HepG2 (cell line): ENCODE measurements around the gene PHF3. TPM values are rescaled to one million over a fixed set of nuclear protein-coding genes. Genes with fewer than 3 reads are reported as not detected.

Source experiments
- ATAC-seq: fragments of 200-7000 bp; cut with Tn5 transposase; 3 replicates; pipeline ENCODE4 v1.9.1; 2020; ENCODE audit warnings: mild to moderate bottlenecking, moderate library complexity
- BruUV-seq: library from RNA; stranded (reverse); fragments of 400-500 nt; replicated peaks from 2 replicates; lab custom pipeline; 2021; lab: Mats Ljungman, UMichigan
- CTCF ChIA-PET: fragments of 300-600 bp; formaldehyde crosslinking; extraction: SDS; loops from one replicate; lab custom pipeline; 2021; ENCODE audit warnings: low total read pairs, inconsistent platforms, low intra/inter-chr PET ratio; lab: Yijun Ruan, JAX
- POLR2A ChIA-PET: fragments of 350-600 bp; sonication (Branson Sonifier 250); formaldehyde crosslinking; loops from one replicate; lab custom pipeline; 2020; ENCODE audit warnings: antibody characterized with exemption, inconsistent platforms; lab: Yijun Ruan, JAX
- DNase-seq: peaks from one replicate; pipeline ENCODE4 v3.0.0-alpha.2; 2015; ENCODE audit warnings: low spot score
- FAIRE-seq: peaks from 3 replicates; lab custom pipeline; 2011; peaks lifted over from hg19 to GRCh38; lab: Jason Lieb, UNC
- H2AFZ ChIP-seq: one replicate; pipeline ENCODE4 v1.6.1; 2011; ENCODE audit warnings: low read length, inconsistent platforms
- H3K27ac ChIP-seq: fragments of 300-600 bp; 3 replicates; pipeline ENCODE4 v1.8.0; 2011; ENCODE audit warnings: mixed run types, mild to moderate bottlenecking, mixed read lengths, low read length, inconsistent platforms; ENCODE audit not compliant: insufficient read depth; ENCODE audit errors: extremely low read length
- H3K27me3 ChIP-seq, 2 experiments: fragments of 200-600 bp in 1 of 2; 2 replicates in 1 of 2; 3 replicates in 1 of 2; pipeline versions ENCODE4 v1.6.0 to v1.8.0; 2011; ENCODE audit warnings: low read length in 2 of 2, mild to moderate bottlenecking in 2 of 2, moderate library complexity in 2 of 2, inconsistent platforms in 1 of 2; ENCODE audit not compliant: insufficient read depth in 2 of 2, control insufficient read depth in 1 of 2
- H3K36me3 ChIP-seq, 2 experiments: fragments of 200-600 bp in 1 of 2; replicated peaks in 1 of 2; 2 replicates in 1 of 2; 3 replicates in 1 of 2; pipeline versions ENCODE4 v1.5.1 to v1.8.0; 2011; ENCODE audit warnings: low read length in 2 of 2, inconsistent platforms in 1 of 2; ENCODE audit not compliant: insufficient read depth in 2 of 2, control insufficient read depth in 1 of 2
- H3K4me1 ChIP-seq: 2 replicates; pipeline ENCODE4 v1.5.1; 2012; ENCODE audit warnings: low read length, inconsistent platforms; ENCODE audit not compliant: insufficient read depth
- H3K4me2 ChIP-seq: 2 replicates; pipeline ENCODE4 v1.6.0; 2011; ENCODE audit warnings: low read depth, low read length, inconsistent platforms
- H3K4me3 ChIP-seq, 3 experiments: fragments of 200-600 bp in 1 of 3; sonication (generic), shearing (Covaris generic) in 1 of 3; replicated peaks in 1 of 3; 2 replicates each; pipeline ENCODE4 v1.5.1; 2011 to 2016; ENCODE audit warnings: low read length in 3 of 3, inconsistent platforms in 2 of 3, low read depth in 2 of 3, mild to moderate bottlenecking in 2 of 3, control low read depth in 1 of 3, mixed read lengths in 1 of 3; ENCODE audit not compliant: insufficient read depth in 1 of 3
- H3K79me2 ChIP-seq: one replicate; pipeline ENCODE4 v1.6.1; 2011; ENCODE audit warnings: low read length, inconsistent platforms; ENCODE audit not compliant: insufficient read depth
- H3K9ac ChIP-seq: 2 replicates; pipeline ENCODE4 v1.6.0; 2011; ENCODE audit warnings: mild to moderate bottlenecking, low read depth, low read length, inconsistent platforms; ENCODE audit not compliant: insufficient read depth
- H3K9me3 ChIP-seq: 2 replicates; pipeline ENCODE4 v1.5.1; 2012; ENCODE audit warnings: mild to moderate bottlenecking, low read length
- H4K20me1 ChIP-seq: 2 replicates; pipeline ENCODE4 v1.6.0; 2011; ENCODE audit warnings: inconsistent platforms, mild to moderate bottlenecking, low read length, moderate library complexity; ENCODE audit not compliant: insufficient read depth
- AHR ChIP-seq: IDR thresholded peaks from 2 replicates; pipeline ENCODE4 v1.6.1; 2018; ENCODE audit warnings: missing genetic modification reagents, missing compliant biosample characterization
- AKAP8 ChIP-seq: sonication (generic); formaldehyde crosslinking; IDR thresholded peaks from 2 replicates; pipeline ENCODE4 v1.5.1; 2020; ENCODE audit warnings: mild to moderate bottlenecking, missing genetic modification reagents
- ATF7 ChIP-seq, 2 experiments: fragments of 450-650 bp in 1 of 2; sonication (generic) in 1 of 2; formaldehyde crosslinking in 1 of 2; IDR thresholded peaks; 2 replicates each; pipeline versions ENCODE4 v1.4.0 to v1.6.1; 2016 to 2020; ENCODE audit warnings: antibody characterized with exemption in 1 of 2, mild to moderate bottlenecking in 1 of 2, missing genetic modification reagents in 1 of 2
- DNMT3B ChIP-seq: conservative IDR thresholded peaks from 2 replicates; pipeline ENCODE4 v1.6.1; 2016; ENCODE audit warnings: missing biosample characterization, control low read depth
- GZF1 ChIP-seq: sonication (generic); formaldehyde crosslinking; IDR thresholded peaks from 2 replicates; pipeline ENCODE4 v1.5.1; 2020; ENCODE audit warnings: mild to moderate bottlenecking, missing genetic modification reagents
- HMGXB3 ChIP-seq: sonication (generic); formaldehyde crosslinking; IDR thresholded peaks from 2 replicates; pipeline ENCODE4 v1.4.0; 2020; ENCODE audit warnings: missing genetic modification reagents, borderline replicate concordance
- HNF1B ChIP-seq: sonication (generic); formaldehyde crosslinking; IDR thresholded peaks from 2 replicates; pipeline ENCODE4 v1.5.1; 2020; ENCODE audit warnings: mild to moderate bottlenecking, moderate library complexity, missing genetic modification reagents
- KLF16 ChIP-seq, 2 experiments: sonication (generic) in 1 of 2; formaldehyde crosslinking in 1 of 2; IDR thresholded peaks; 2 replicates each; pipeline versions ENCODE4 v1.6.1 to v1.8.0; 2016 to 2023; ENCODE audit warnings: missing genetic modification reagents in 2 of 2, missing compliant biosample characterization in 1 of 2
- MIER2 ChIP-seq: IDR thresholded peaks from 2 replicates; pipeline ENCODE4 v1.6.1; 2016; ENCODE audit warnings: missing biosample characterization, missing genetic modification reagents
- NONO ChIP-seq, 2 experiments: fragments of 450-650 bp in 1 of 2; sonication (generic) in 1 of 2; formaldehyde crosslinking in 1 of 2; IDR thresholded peaks in 1 of 2; conservative IDR thresholded peaks in 1 of 2; 2 replicates each; pipeline versions ENCODE4 v1.6.1 to v1.8.0; 2017 to 2022; ENCODE audit warnings: mild to moderate bottlenecking in 1 of 2, missing genetic modification reagents in 1 of 2, moderate library complexity in 1 of 2
- TAF15 ChIP-seq: fragments of 200-400 bp; formaldehyde crosslinking; IDR thresholded peaks from one replicate; pipeline ENCODE4 v1.6.1; 2018; ENCODE audit warnings: mild to moderate bottlenecking, low read depth, low read length; ENCODE audit not compliant: poor library complexity, severe bottlenecking
- TBL1XR1 ChIP-seq: fragments of 150-350 bp; IDR thresholded peaks from 2 replicates; pipeline ENCODE4 v1.6.1; 2014; ENCODE audit warnings: borderline replicate concordance, low read length; ENCODE audit not compliant: partially characterized antibody
- ZBTB20 ChIP-seq: sonication (generic); formaldehyde crosslinking; IDR thresholded peaks from 2 replicates; pipeline ENCODE4 v1.8.1; 2023; ENCODE audit warnings: missing genetic modification reagents, low read depth, mild to moderate bottlenecking, borderline replicate concordance
- ZNF143 ChIP-seq: sonication (generic); formaldehyde crosslinking; IDR thresholded peaks from 2 replicates; pipeline ENCODE4 v1.4.0; 2020; ENCODE audit warnings: missing genetic modification reagents
- ZSCAN29 ChIP-seq: sonication (generic); formaldehyde crosslinking; conservative IDR thresholded peaks from 2 replicates; pipeline ENCODE4 v1.4.0; 2020; ENCODE audit warnings: mild to moderate bottlenecking, missing genetic modification reagents
- WGBS: methylation state at CpG from one replicate; pipeline ENCODE4 v1.1.6; 2017; ENCODE audit warnings: low lambda C conversion rate; 5-methylcytosine and 5-hydroxymethylcytosine counted together
- in situ Hi-C: cut with HindIII; loops from 2 replicates; pipeline ENCODE4 v1.10.0; 2017; ENCODE audit warnings: low pct_unique_long_range_greater_than_20kb; ENCODE audit not compliant: extremely low pct_ligation_motif_present
- intact Hi-C: fragments of 100-400 bp; cut with micrococcal nuclease; formaldehyde crosslinking; loops from one replicate; pipeline ENCODE4 v1.10.0; 2022; ENCODE audit not compliant: unreplicated experiment
- polyA plus RNA-seq, 8 experiments: library from polyadenylated mRNA; depleted of rRNA in 3 of 8; stranded (reverse) in 7 of 8; unstranded in 1 of 8; fragments of >200 nt; fragmentation: Illumina TruSeq in 4 of 8; extraction: Trizol in 4 of 8; gene quantifications; 2 replicates each; pipeline versions ENCODE4 v1.2.1 to v1.2.3, GENCODE V29; 2011 to 2016; ENCODE audit warnings: low read depth in 4 of 8, missing spikeins in 1 of 8, mixed read lengths in 1 of 8; ENCODE audit not compliant: insufficient read depth in 1 of 8
- total RNA-seq, 5 experiments: library from RNA; depleted of rRNA; stranded (reverse); fragments of >200 nt; fragmentation: Illumina TruSeq; extraction: Trizol; gene quantifications; 2 replicates each; pipeline ENCODE4 v1.2.3, GENCODE V29; 2016; ENCODE audit warnings: low read depth in 1 of 5

Gene PHF3
- total and polyA plus RNA-seq, 2 of the 13 experiments (the other 11 are each of a cell fraction or from before 2014, with no cell fraction given), result 19.8 to 70.4 TPM

- TF ChIP-seq ATF7 (IDR thresholded peaks at IDR 0.05), result no peak
- TF ChIP-seq ATF7 (CRISPR knock-in tag; IDR thresholded peaks at IDR 0.05), result no peak
- TF ChIP-seq GZF1 (CRISPR knock-in tag), result no peak
- TF ChIP-seq KLF16 (CRISPR knock-in tag; IDR thresholded peaks at IDR 0.05), result 0 out of 4 replicates have a peak, but pooled peaks of 1 of the 2 experiments have one; percentile 31
- TF ChIP-seq HNF1B (CRISPR knock-in tag), result no peak
Observed at GRCh38 chr6:63677282-63677681, 41.7 kb downstream of the PHF3 start (continued).

GRCh38 chr6:63683071-63683603, 47.5 kb downstream of the PHF3 start:
- Histone ChIP-seq H2AFZ (no peak overlapping the region), H3K79me2 (peaks cover 51% of the 10 kb centered on the region), H3K4me2 (no peak overlapping the region), H4K20me1 (no peaks in the 10 kb centered on the region), H3K9ac (no peak overlapping the region), H3K4me3 (no peak overlapping the region), H3K4me1 (no peaks in the 10 kb centered on the region), H3K27ac (no peak overlapping the region), H3K9me3 (no peaks in the 10 kb centered on the region), H3K27me3 (no peaks in the 10 kb centered on the region), H3K36me3 (peaks cover 10 to 64% of the 10 kb centered on the region in 2 experiments)
- BruUV-seq, result no TSS peak
- ATAC-seq (no peak), DNase-seq (no peak), FAIRE-seq (no peak)
- in situ Hi-C loops, result no loop called here
- WGBS, result 96% methylated on average over 1 of the region's 1 CpG
- POLR2A ChIA-PET, result no interaction called here
- intact Hi-C loops, result loop anchor here (10.0 kb wide), 1 partner anchor 328 kb away; no protein-coding TSS in a partner anchor
- CTCF ChIA-PET, result no interaction called here
- TF ChIP-seq NONO (IDR thresholded peaks at IDR 0.05) (no peak), NONO (CRISPR knock-in tag; conservative IDR thresholded peaks at IDR 0.05) (no peak), DNMT3B (CRISPR knock-in tag) (no peak), AHR (no peak), TBL1XR1 (no peak), TAF15 (no peak), ZSCAN29 (no peak), ZNF143 (CRISPR knock-in tag) (no peak), MIER2 (CRISPR knock-in tag) (no peak), ZBTB20 (CRISPR knock-in tag) (no peak), HMGXB3 (CRISPR knock-in tag) (no peak), AKAP8 (CRISPR knock-in tag) (no peak)
